PFSK-1 (cell line): Measurements from ENCODE around the gene FRMPD4.

Source experiments
- FOXP2 ChIP-seq: optimal IDR thresholded peaks from 2 replicates; pipeline ENCODE3; 2011; ENCODE audit warnings: borderline replicate concordance, control low read depth, inconsistent platforms; ENCODE audit not compliant: insufficient read depth; ENCODE audit errors: extremely low read length, extremely low read depth
- POLR2AphosphoS5 ChIP-seq: IDR thresholded peaks from 2 replicates; pipeline ENCODE4 v1.6.1; 2012; ENCODE audit warnings: low read depth, mild to moderate bottlenecking, control low read depth, low read length, moderate library complexity
- SIN3A ChIP-seq: IDR thresholded peaks from 2 replicates; pipeline ENCODE4 v1.6.1; 2012; ENCODE audit warnings: mild to moderate bottlenecking, low read length, moderate library complexity, borderline replicate concordance; ENCODE audit not compliant: insufficient read depth
- TAF1 ChIP-seq: IDR thresholded peaks from 2 replicates; pipeline ENCODE4 v1.6.1; 2012; ENCODE audit warnings: low read length, control low read depth, borderline replicate concordance; ENCODE audit not compliant: insufficient read depth
- TF ChIP-seq, protein P1 (sequence below), 2 experiments: IDR thresholded peaks; 2 replicates each; pipeline versions ENCODE4 v1.6.1 to v1.8.0; 2011 to 2012; ENCODE audit warnings: low read depth in 2 of 2, low read length in 2 of 2, control low read depth in 1 of 2, inconsistent platforms in 1 of 2, mild to moderate bottlenecking in 1 of 2, moderate library complexity in 1 of 2; ENCODE audit not compliant: insufficient read depth in 1 of 2

FRMPD4 gene

DNA sequence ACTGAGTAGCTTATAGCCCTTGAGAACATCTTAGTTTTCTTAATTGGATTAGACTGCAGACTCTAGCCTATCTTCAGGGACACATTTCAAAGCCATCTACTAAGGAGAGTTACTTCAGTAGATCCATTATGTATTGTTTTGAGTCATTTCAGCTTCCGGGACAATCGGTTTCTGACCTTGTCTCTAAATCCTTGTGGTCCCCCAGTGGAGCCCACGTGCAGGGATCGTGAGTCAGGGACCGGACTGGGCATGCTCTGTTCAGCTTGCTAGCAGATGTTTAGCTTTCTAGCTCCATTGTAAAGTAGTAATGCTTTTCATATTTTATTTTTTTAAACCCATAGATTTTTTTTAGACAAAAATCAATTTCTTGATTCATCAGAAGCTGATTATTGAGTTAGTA is 441.0 kb downstream of the FRMPD4 start:
- TF ChIP-seq SIN3A (no peak), TAF1 (no peak), FOXP2 (no peak), POLR2AphosphoS5 (no peak)
- TF ChIP-seq, protein P1, sequence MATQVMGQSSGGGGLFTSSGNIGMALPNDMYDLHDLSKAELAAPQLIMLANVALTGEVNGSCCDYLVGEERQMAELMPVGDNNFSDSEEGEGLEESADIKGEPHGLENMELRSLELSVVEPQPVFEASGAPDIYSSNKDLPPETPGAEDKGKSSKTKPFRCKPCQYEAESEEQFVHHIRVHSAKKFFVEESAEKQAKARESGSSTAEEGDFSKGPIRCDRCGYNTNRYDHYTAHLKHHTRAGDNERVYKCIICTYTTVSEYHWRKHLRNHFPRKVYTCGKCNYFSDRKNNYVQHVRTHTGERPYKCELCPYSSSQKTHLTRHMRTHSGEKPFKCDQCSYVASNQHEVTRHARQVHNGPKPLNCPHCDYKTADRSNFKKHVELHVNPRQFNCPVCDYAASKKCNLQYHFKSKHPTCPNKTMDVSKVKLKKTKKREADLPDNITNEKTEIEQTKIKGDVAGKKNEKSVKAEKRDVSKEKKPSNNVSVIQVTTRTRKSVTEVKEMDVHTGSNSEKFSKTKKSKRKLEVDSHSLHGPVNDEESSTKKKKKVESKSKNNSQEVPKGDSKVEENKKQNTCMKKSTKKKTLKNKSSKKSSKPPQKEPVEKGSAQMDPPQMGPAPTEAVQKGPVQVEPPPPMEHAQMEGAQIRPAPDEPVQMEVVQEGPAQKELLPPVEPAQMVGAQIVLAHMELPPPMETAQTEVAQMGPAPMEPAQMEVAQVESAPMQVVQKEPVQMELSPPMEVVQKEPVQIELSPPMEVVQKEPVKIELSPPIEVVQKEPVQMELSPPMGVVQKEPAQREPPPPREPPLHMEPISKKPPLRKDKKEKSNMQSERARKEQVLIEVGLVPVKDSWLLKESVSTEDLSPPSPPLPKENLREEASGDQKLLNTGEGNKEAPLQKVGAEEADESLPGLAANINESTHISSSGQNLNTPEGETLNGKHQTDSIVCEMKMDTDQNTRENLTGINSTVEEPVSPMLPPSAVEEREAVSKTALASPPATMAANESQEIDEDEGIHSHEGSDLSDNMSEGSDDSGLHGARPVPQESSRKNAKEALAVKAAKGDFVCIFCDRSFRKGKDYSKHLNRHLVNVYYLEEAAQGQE (IDR thresholded peaks at IDR 0.05; ENCODE audit: insufficient read depth in 1 of 2, low read depth in 2 of 2, low read length in 2 of 2) = no peak

GRCh38 chrX:12580548-12580947 is 442.3 kb downstream of the FRMPD4 start:
- TF ChIP-seq TAF1 = no peak
- TF ChIP-seq POLR2AphosphoS5 = no peak
- TF ChIP-seq, protein P1 (IDR thresholded peaks at IDR 0.05; ENCODE audit: insufficient read depth in 1 of 2, low read depth in 2 of 2, low read length in 2 of 2) = no peak
- TF ChIP-seq SIN3A = no peak
- TF ChIP-seq FOXP2 = no peak

DNA sequence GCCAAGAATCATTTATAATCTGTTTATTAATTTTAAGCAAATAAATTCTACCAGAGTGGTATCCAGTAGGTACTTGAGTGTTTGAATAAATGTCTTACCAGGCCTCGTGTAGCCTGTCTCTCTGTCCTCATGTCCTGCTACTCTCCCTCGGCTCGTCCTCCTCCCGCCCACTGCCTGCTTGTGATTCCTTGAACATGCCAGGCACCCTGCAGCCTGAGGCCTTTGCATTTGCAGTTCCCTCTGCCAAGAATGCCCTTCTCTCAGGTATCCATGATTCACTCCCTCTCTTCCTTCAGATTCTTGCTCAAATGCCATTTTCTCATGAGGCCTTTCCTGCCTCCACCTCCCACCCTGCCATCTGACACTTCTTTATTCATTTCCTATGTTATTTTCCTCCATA is 443.3 kb downstream of the FRMPD4 start:
- TF ChIP-seq SIN3A = no peak
- no peak for TF ChIP-seq TAF1
- TF ChIP-seq FOXP2 = no peak
- TF ChIP-seq, protein P1 (IDR thresholded peaks at IDR 0.05; ENCODE audit: insufficient read depth in 1 of 2, low read depth in 2 of 2, low read length in 2 of 2) = no peak
- TF ChIP-seq POLR2AphosphoS5 = no peak

DNA sequence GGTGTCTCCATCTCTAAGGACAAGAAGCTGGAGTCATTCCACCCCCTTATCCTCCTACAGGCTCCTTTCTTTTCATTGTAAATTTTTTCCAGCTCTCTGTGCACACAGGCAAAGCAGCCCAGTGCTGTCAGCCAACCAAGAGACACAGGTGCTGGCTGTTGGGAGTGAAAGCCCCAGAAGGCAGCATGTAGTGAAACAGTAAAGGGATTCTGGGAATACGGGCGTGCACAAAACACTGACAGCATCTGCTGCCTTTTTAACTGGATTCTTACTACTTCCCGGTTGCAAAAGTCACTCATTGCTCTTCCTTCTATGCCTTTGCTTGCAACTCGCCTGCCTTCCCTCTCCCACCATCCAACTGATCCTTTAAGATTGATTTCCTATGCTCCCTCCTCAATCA is 444.4 kb downstream of the FRMPD4 start:
- TF ChIP-seq TAF1 (no peak), POLR2AphosphoS5 (no peak), FOXP2 (no peak), SIN3A (no peak)
- TF ChIP-seq, protein P1 (IDR thresholded peaks at IDR 0.05; ENCODE audit: insufficient read depth in 1 of 2, low read depth in 2 of 2, low read length in 2 of 2) = no peak

- TF ChIP-seq TAF1 = no peak
- no peak for TF ChIP-seq FOXP2
Measured at GRCh38 chrX:12583543-12583942, 445.3 kb downstream of the FRMPD4 start.
